Tibial artery (tissue), 4 donors: Measurements from ENCODE around the gene RNF187.

ENCODE experiments used
- DNase-seq, 2 donors: peaks; one replicate each; pipeline ENCODE4 v3.0.0-alpha.2; 2019
- H3K27ac ChIP-seq, 2 donors: fragments of 200-600 bp; sonication (generic) in 1 of 2; 1 replicate in 1 of 2; 2 replicates in 1 of 2; pipeline ENCODE4 v1.5.1; 2018 to 2019; ENCODE audit warnings: mild to moderate bottlenecking in 1 of 2
- H3K27me3 ChIP-seq, 2 donors: fragments of 200-600 bp; sonication (generic) in 1 of 2; one replicate each; pipeline versions ENCODE4 v1.5.1 to v1.6.0; 2016 to 2019
- H3K36me3 ChIP-seq, 3 donors: fragments of 200-600 bp; sonication (generic) in 2 of 3; one replicate each; pipeline ENCODE4 v1.5.1; 2016 to 2019; ENCODE audit warnings: mild to moderate bottlenecking in 2 of 3
- H3K4me1 ChIP-seq, 4 donors: fragments of 200-600 bp; sonication (generic) in 2 of 4; 1 replicate in 3 of 4; 2 replicates in 1 of 4; pipeline ENCODE4 v1.5.1; 2016 to 2019
- H3K4me3 ChIP-seq, 2 donors: fragments of 200-600 bp; sonication (generic) in 1 of 2; 1 replicate in 1 of 2; 2 replicates in 1 of 2; pipeline ENCODE4 v1.5.1; 2018 to 2019; ENCODE audit warnings: mild to moderate bottlenecking in 2 of 2
- H3K9me3 ChIP-seq, 3 donors: fragments of 200-600 bp; sonication (generic) in 1 of 3; one replicate each; pipeline ENCODE4 v1.5.1; 2016 to 2019
- CTCF ChIP-seq, 2 experiments: fragments of 200-600 bp in 1 of 2; fragments of 450-650 bp in 1 of 2; IDR thresholded peaks; one replicate each; pipeline ENCODE4 v1.5.1; 2017 to 2019; ENCODE audit warnings: antibody characterized with exemption in 2 of 2, mild to moderate bottlenecking in 1 of 2, moderate library complexity in 1 of 2
- intact Hi-C: fragments of 100-400 bp; cut with DNase I; formaldehyde crosslinking; loops from one replicate; pipeline ENCODE4 v1.15.0; 2023; ENCODE audit warnings: low total_unique reads

The RNF187 gene

GRCh38 chr1:228488818-228489674 is 1.9 kb downstream of the RNF187 start:
- peaks cover 0 to 43% (median 32%) of the 10 kb centered on the region in 4 donors for H3K4me1 ChIP-seq
- no peaks in the 10 kb centered on the region for H3K27me3 ChIP-seq
- peak overlapping the region in 1 of 2 donors; percentile 80 for H3K4me3 ChIP-seq
- peak overlapping the region in 1 of 2 donors; percentile 90 for H3K27ac ChIP-seq
- no peaks in the 10 kb centered on the region for H3K9me3 ChIP-seq
- peaks cover 23 to 46% (median 31%) of the 10 kb centered on the region in 3 donors for H3K36me3 ChIP-seq
- DNase-seq, result no peak
- intact Hi-C loops, result loop anchor here (5.0 to 10.0 kb wide), 3 partner anchors 87 to 407 kb away; partner anchors contain the start of gene ARF1
- TF ChIP-seq CTCF (IDR thresholded peaks at IDR 0.05), result no peak

- intact Hi-C loops, result no loop called here
- H3K27me3 ChIP-seq, result no peaks in the 10 kb centered on the region
- peaks cover 0 to 40% (median 30%) of the 10 kb centered on the region in 4 donors for H3K4me1 ChIP-seq
- no peak for TF ChIP-seq CTCF (IDR thresholded peaks at IDR 0.05)
- DNase-seq, result no peak
- peaks cover 31 to 60% (median 44%) of the 10 kb centered on the region in 3 donors for H3K36me3 ChIP-seq
- no peak overlapping the region for H3K4me3 ChIP-seq
- no peak overlapping the region for H3K27ac ChIP-seq
- no peaks in the 10 kb centered on the region for H3K9me3 ChIP-seq
Observed at GRCh38 chr1:228490120-228491078, 3.2 kb downstream of the RNF187 start.

GRCh38 chr1:228493141-228494043 is 6.2 kb downstream of the RNF187 start:
- TF ChIP-seq CTCF (IDR thresholded peaks at IDR 0.05), result no peak
- no peaks in the 10 kb centered on the region for H3K27me3 ChIP-seq
- peaks cover 38 to 79% (median 64%) of the 10 kb centered on the region in 3 donors for H3K36me3 ChIP-seq
- intact Hi-C loops, result loop anchor here (2.0 kb wide), 1 partner anchor 45 kb away; no protein-coding TSS in a partner anchor
- H3K4me1 ChIP-seq, result peaks cover 0 to 24% (median 20%) of the 10 kb centered on the region in 4 donors
- no peak overlapping the region for H3K27ac ChIP-seq
- H3K9me3 ChIP-seq, result no peaks in the 10 kb centered on the region
- no peak for DNase-seq
- no peak overlapping the region for H3K4me3 ChIP-seq

GRCh38 chr1:228494044-228494353 is 6.8 kb downstream of the RNF187 start:
- no peaks in the 10 kb centered on the region for H3K27me3 ChIP-seq
- no peak for TF ChIP-seq CTCF (IDR thresholded peaks at IDR 0.05)
- H3K4me1 ChIP-seq, result peaks cover 0 to 18% (median 14%) of the 10 kb centered on the region in 4 donors
- intact Hi-C loops, result loop anchor here (2.0 kb wide), 1 partner anchor 45 kb away; no protein-coding TSS in a partner anchor
- H3K27ac ChIP-seq, result no peak overlapping the region
- no peak for DNase-seq
- H3K9me3 ChIP-seq, result no peaks in the 10 kb centered on the region
- no peak overlapping the region for H3K4me3 ChIP-seq
- H3K36me3 ChIP-seq, result peaks cover 38 to 79% (median 64%) of the 10 kb centered on the region in 3 donors
